H1 (cell line): ENCODE results near the gene SLC25A39. TPM values are rescaled to one million over a fixed set of nuclear protein-coding genes. Genes with fewer than 3 reads are reported as not detected.

Experiments
- CTCF ChIA-PET: fragments of 300-600 bp; sonication (Branson Sonifier 250); formaldehyde crosslinking; loops from one replicate; lab custom pipeline; 2021; ENCODE audit not compliant: partially characterized antibody; lab: Charles Lee
- POLR2A ChIA-PET: fragments of 300-600 bp; sonication (Branson Sonifier 250); formaldehyde crosslinking; loops from one replicate; lab custom pipeline; 2021; ENCODE audit warnings: inconsistent platforms; ENCODE audit not compliant: partially characterized antibody; lab: Charles Lee
- DNase-seq, 2 experiments: peaks; one replicate each; pipeline versions ENCODE4 v3.0.0 to v3.0.0-alpha.2; 2010 to 2022; ENCODE audit warnings: low spot score in 2 of 2, low read depth in 1 of 2, mixed read lengths in 1 of 2
- FAIRE-seq: peaks from 2 replicates; lab custom pipeline; 2011; peaks lifted over from hg19 to GRCh38; lab: Jason Lieb, UNC
- H2AFZ ChIP-seq: 2 replicates; pipeline ENCODE4 v1.8.1; 2012; ENCODE audit warnings: low read length, inconsistent platforms
- H2AK5ac ChIP-seq: 2 replicates; pipeline ENCODE4 v1.6.1; 2013; ENCODE audit warnings: low read depth, low read length
- H2BK120ac ChIP-seq: replicated peaks from 2 replicates; pipeline ENCODE3; 2013; ENCODE audit warnings: low read depth, low read length, inconsistent platforms
- H2BK12ac ChIP-seq: 2 replicates; pipeline ENCODE4 v1.6.1; 2013; ENCODE audit warnings: low read depth, low read length
- H2BK15ac ChIP-seq: 2 replicates; pipeline ENCODE4 v1.6.1; 2013; ENCODE audit warnings: low read length
- H2BK20ac ChIP-seq: 2 replicates; pipeline ENCODE4 v1.6.1; 2013; ENCODE audit warnings: low read length
- H2BK5ac ChIP-seq: 2 replicates; pipeline ENCODE4 v1.6.1; 2013; ENCODE audit warnings: low read depth, low read length
- H3K14ac ChIP-seq: 2 replicates; pipeline ENCODE4 v1.6.1; 2013; ENCODE audit warnings: inconsistent platforms; ENCODE audit not compliant: insufficient read length
- H3K18ac ChIP-seq: 2 replicates; pipeline ENCODE4 v1.6.1; 2013; ENCODE audit warnings: low read length; ENCODE audit errors: extremely low read depth
- H3K23ac ChIP-seq: 2 replicates; pipeline ENCODE4 v1.6.1; 2013; ENCODE audit warnings: inconsistent platforms; ENCODE audit not compliant: insufficient read length
- H3K23me2 ChIP-seq: 2 replicates; pipeline ENCODE4 v1.6.1; 2013; ENCODE audit warnings: low read depth, low read length
- H3K27ac ChIP-seq: 2 replicates; pipeline ENCODE4 v1.6.1; 2011; ENCODE audit warnings: low read depth, low read length, inconsistent platforms
- H3K27me3 ChIP-seq, 4 experiments: replicated peaks in 1 of 4; 1 replicate in 1 of 4; 2 replicates in 3 of 4; pipeline versions ENCODE4 v1.6.1 to v1.8.1; 2011 to 2013; ENCODE audit warnings: low read length in 3 of 4, mild to moderate bottlenecking in 3 of 4, inconsistent platforms in 2 of 4, mixed read lengths in 2 of 4, moderate library complexity in 1 of 4; ENCODE audit not compliant: control insufficient read depth in 3 of 4, insufficient read depth in 3 of 4; ENCODE audit errors: extremely low read depth in 1 of 4
- H3K36me3 ChIP-seq, 4 experiments: 2 replicates each; pipeline versions ENCODE4 v1.6.1 to v1.8.1; 2011 to 2013; ENCODE audit warnings: mild to moderate bottlenecking in 4 of 4, low read length in 3 of 4, moderate library complexity in 2 of 4, control low read depth in 1 of 4, inconsistent platforms in 1 of 4; ENCODE audit not compliant: insufficient read depth in 4 of 4, control insufficient read depth in 2 of 4
- H3K4ac ChIP-seq: replicated peaks from 2 replicates; pipeline ENCODE3; 2013; ENCODE audit warnings: low read length, low read depth, mixed read lengths, inconsistent platforms; ENCODE audit not compliant: insufficient read length
- H3K4me1 ChIP-seq, 4 experiments: replicated peaks in 1 of 4; 1 replicate in 1 of 4; 2 replicates in 3 of 4; pipeline versions ENCODE4 v1.6.1 to v1.8.1; 2011 to 2013; ENCODE audit warnings: low read length in 3 of 4, inconsistent platforms in 2 of 4, mixed read lengths in 1 of 4; ENCODE audit not compliant: insufficient read depth in 4 of 4, control insufficient read depth in 3 of 4
- H3K4me2 ChIP-seq, 2 experiments: 2 replicates each; pipeline versions ENCODE4 v1.6.1 to v1.8.1; 2011 to 2013; ENCODE audit warnings: low read depth in 2 of 2, low read length in 2 of 2, control low read depth in 1 of 2, inconsistent platforms in 1 of 2, mild to moderate bottlenecking in 1 of 2; ENCODE audit not compliant: insufficient read depth in 1 of 2
- H3K4me3 ChIP-seq, 4 experiments: fragments of 200-600, 300-600 bp in 1 of 4; sonication (generic), shearing (Covaris generic), sonication (Bioruptor Twin) in 1 of 4; 2 replicates each; pipeline versions ENCODE4 v1.5.1 to v1.8.1; 2011 to 2016; ENCODE audit warnings: low read length in 4 of 4, low read depth in 3 of 4, control low read depth in 2 of 4, inconsistent platforms in 2 of 4, mild to moderate bottlenecking in 2 of 4, mixed read lengths in 1 of 4, moderate library complexity in 1 of 4; ENCODE audit not compliant: insufficient read depth in 2 of 4; ENCODE audit errors: extremely low read depth in 1 of 4
- H3K56ac ChIP-seq: replicated peaks from 2 replicates; pipeline ENCODE3; 2013; ENCODE audit warnings: low read depth, mild to moderate bottlenecking, mixed read lengths, low read length, inconsistent platforms; ENCODE audit not compliant: insufficient read length
- H3K79me1 ChIP-seq: 2 replicates; pipeline ENCODE4 v1.6.1; 2013; ENCODE audit warnings: low read depth, low read length, control low read depth
- H3K79me2 ChIP-seq, 2 experiments: 2 replicates each; pipeline versions ENCODE4 v1.6.1 to v1.8.1; 2012 to 2013; ENCODE audit warnings: low read length in 2 of 2, mild to moderate bottlenecking in 2 of 2, inconsistent platforms in 1 of 2; ENCODE audit not compliant: insufficient read depth in 2 of 2, control insufficient read depth in 1 of 2
- H3K9ac ChIP-seq, 4 experiments: replicated peaks in 1 of 4; 1 replicate in 1 of 4; 2 replicates in 3 of 4; pipeline versions ENCODE4 v1.6.1 to v1.8.1; 2011 to 2013; ENCODE audit warnings: low read depth in 3 of 4, low read length in 3 of 4, control low read depth in 2 of 4, mild to moderate bottlenecking in 2 of 4, moderate library complexity in 2 of 4, inconsistent platforms in 1 of 4; ENCODE audit errors: extremely low read depth in 1 of 4
- H3K9me3 ChIP-seq, 2 experiments: 2 replicates each; pipeline versions ENCODE4 v1.6.1 to v1.8.1; 2012 to 2013; ENCODE audit warnings: mild to moderate bottlenecking in 2 of 2, moderate library complexity in 2 of 2, control low read depth in 1 of 2, inconsistent platforms in 1 of 2, low read depth in 1 of 2, low read length in 1 of 2, mixed read lengths in 1 of 2; ENCODE audit not compliant: insufficient read depth in 2 of 2
- H4K20me1 ChIP-seq, 2 experiments: replicated peaks in 1 of 2; 2 replicates each; pipeline versions ENCODE3 to v1.8.1; 2011 to 2013; ENCODE audit warnings: inconsistent platforms in 2 of 2, low read length in 2 of 2, mild to moderate bottlenecking in 1 of 2; ENCODE audit not compliant: insufficient read depth in 2 of 2, control insufficient read depth in 1 of 2
- H4K5ac ChIP-seq: 2 replicates; pipeline ENCODE4 v1.6.1; 2013; ENCODE audit warnings: low read length, low read depth, mixed read lengths, inconsistent platforms; ENCODE audit not compliant: insufficient read length
- H4K8ac ChIP-seq: 2 replicates; pipeline ENCODE4 v1.8.0; 2013; ENCODE audit warnings: mild to moderate bottlenecking, moderate library complexity, low read length, inconsistent platforms; ENCODE audit not compliant: insufficient read depth; ENCODE audit errors: extremely low read depth
- H4K91ac ChIP-seq: replicated peaks from 2 replicates; pipeline ENCODE3; 2013; ENCODE audit warnings: low read length, mixed read lengths, inconsistent platforms; ENCODE audit not compliant: insufficient read length
- ATF3 ChIP-seq: IDR thresholded peaks from 2 replicates; pipeline ENCODE4 v1.6.1; 2011; ENCODE audit warnings: low read depth, mild to moderate bottlenecking, low read length; ENCODE audit not compliant: insufficient read depth
- CBX8 ChIP-seq: fragments of 300-800, 300-1000 bp; sonication (generic); IDR thresholded peaks from 2 replicates; pipeline ENCODE4 v1.7.1; 2016; ENCODE audit warnings: low read depth, low read length, borderline replicate concordance
- CHD1 ChIP-seq: IDR thresholded peaks from 2 replicates; pipeline ENCODE4 v1.6.1; 2012; ENCODE audit warnings: low read depth, low read length, improper control_type of control experiment
- CTBP2 ChIP-seq: IDR thresholded peaks from 2 replicates; pipeline ENCODE4 v1.7.0; 2011; ENCODE audit warnings: borderline replicate concordance, mild to moderate bottlenecking, moderate library complexity, mixed read lengths, low read length; ENCODE audit not compliant: insufficient read depth, insufficient read length
- FOSL1 ChIP-seq: IDR thresholded peaks from 2 replicates; pipeline ENCODE4 v1.6.1; 2011; ENCODE audit warnings: mild to moderate bottlenecking, low read depth, low read length, moderate library complexity; ENCODE audit not compliant: insufficient read depth
- RBBP5 ChIP-seq: IDR thresholded peaks from 2 replicates; pipeline ENCODE4 v1.7.1; 2012; ENCODE audit warnings: low read depth, mild to moderate bottlenecking, inconsistent platforms, low read length, moderate library complexity, borderline replicate concordance
- RNF2 ChIP-seq: fragments of 200-900, 300-1000 bp; sonication (generic); IDR thresholded peaks from 2 replicates; pipeline ENCODE4 v1.7.1; 2016; ENCODE audit warnings: borderline replicate concordance, low read depth, mild to moderate bottlenecking, antibody characterized with exemption, low read length; ENCODE audit not compliant: poor library complexity, severe bottlenecking; ENCODE audit errors: missing control alignments
- SIRT6 ChIP-seq: IDR thresholded peaks from one replicate; pipeline ENCODE4 v1.7.1; 2012; ENCODE audit warnings: low read length, inconsistent platforms
- SP2 ChIP-seq: IDR thresholded peaks from 2 replicates; pipeline ENCODE4 v1.6.1; 2012; ENCODE audit warnings: mild to moderate bottlenecking, low read length, inconsistent platforms
- TAF1 ChIP-seq: IDR thresholded peaks from 2 replicates; pipeline ENCODE4 v1.6.1; 2011; ENCODE audit warnings: mild to moderate bottlenecking, low read depth, low read length
- TAF7 ChIP-seq: optimal IDR thresholded peaks from 2 replicates; pipeline ENCODE3; 2011; ENCODE audit warnings: low read depth, mild to moderate bottlenecking, inconsistent platforms, low read length, moderate library complexity, borderline replicate concordance
- TBP ChIP-seq: IDR thresholded peaks from 2 replicates; pipeline ENCODE4 v1.6.1; 2011; ENCODE audit warnings: low read depth, low read length, improper control_type of control experiment
- YY1 ChIP-seq: IDR thresholded peaks from 2 replicates; pipeline ENCODE4 v1.6.1; 2011; ENCODE audit warnings: low read depth, mild to moderate bottlenecking, low read length
- WGBS, 2 experiments: shearing (Covaris generic) in 1 of 2; methylation state at CpG; one replicate each; pipeline versions ENCODE4 v1.1.6 to v1.1.7; 2013 to 2015; ENCODE audit warnings: low lambda C conversion rate in 2 of 2, mixed read lengths in 2 of 2, inconsistent platforms in 1 of 2, low coverage in 1 of 2, missing lambda C conversion rate in 1 of 2; ENCODE audit not compliant: insufficient replicate concordance in 2 of 2, insufficient coverage in 1 of 2, insufficient read length in 1 of 2; ENCODE audit errors: extremely low coverage in 1 of 2, missing lambda C conversion rate in 1 of 2; 5-methylcytosine and 5-hydroxymethylcytosine counted together
- polyA plus RNA-seq, 7 experiments: library from polyadenylated mRNA; depleted of rRNA in 3 of 7; stranded (reverse) in 5 of 7; unstranded in 2 of 7; fragments of >200 nt in 5 of 7; fragments of 200-250 nt in 2 of 7; gene quantifications; 1 replicate in 5 of 7; 2 replicates in 1 of 7; 4 replicates in 1 of 7; pipeline versions ENCODE4 v1.2.1 to v1.2.3, GENCODE V29; 2011 to 2013; ENCODE audit warnings: missing spikeins in 2 of 7, mixed read lengths in 2 of 7
- total RNA-seq: library from RNA; stranded (reverse); fragmentation: NEBNext Ultra II Directional; extraction: Animal tissue kit (Norgen Biotek cat#: 25700); gene quantifications from 2 replicates; pipeline ENCODE4 v1.2.1, GENCODE V29; 2021

The SLC25A39 gene
- total and polyA plus RNA-seq, 2 of the 8 experiments (the other 6 are each of a cell fraction or from before 2014, with no cell fraction given) = 200 to 291 TPM

DNA sequence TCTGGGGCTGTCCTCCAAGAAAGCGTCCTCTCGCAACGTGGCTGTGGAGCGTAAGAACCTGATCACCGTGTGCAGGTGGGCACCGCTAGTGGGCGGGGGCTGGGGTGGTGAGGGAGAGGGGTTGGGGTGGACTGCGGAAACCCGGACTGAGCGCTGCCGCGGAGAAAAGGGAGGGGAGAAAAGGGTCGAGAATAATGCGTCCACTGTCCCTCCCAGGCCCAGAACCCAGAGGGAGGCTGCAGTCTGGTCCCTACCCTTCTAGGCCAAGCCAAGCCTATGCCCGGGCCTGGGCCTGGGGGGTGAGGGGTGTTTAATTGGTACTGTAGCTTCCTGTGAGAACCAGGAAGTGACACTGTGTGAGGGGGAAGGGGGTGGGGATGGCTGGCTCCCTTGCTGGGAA, 15.8 kb downstream of the SLC25A39 start:
- Histone ChIP-seq H2BK12ac (no peak overlapping the region), H3K27me3 (peaks cover 0 to 1% (median under 1%) of the 10 kb centered on the region in 4 experiments; a peak in 4 of 7 replicates), H4K5ac (no peak overlapping the region), H2BK120ac (no peak overlapping the region), H4K20me1 (peaks cover 0 to 6% of the 10 kb centered on the region in 2 experiments), H3K79me2 (no peaks in the 10 kb centered on the region), H3K18ac (no peak overlapping the region; the same call in 1 of the 2 replicates), H4K8ac (no peak overlapping the region), H3K23me2 (peaks cover 6% of the 10 kb centered on the region), H3K4ac (no peak overlapping the region), H3K4me1 (peaks cover 7 to 38% (median 26%) of the 10 kb centered on the region in 4 experiments), H2BK20ac (no peak overlapping the region), H3K4me2 (peak overlapping the region; percentile 90 to 93), H3K9me3 (no peaks in the 10 kb centered on the region), H2BK15ac (no peak overlapping the region), H2AK5ac (no peak overlapping the region), H2AFZ (no peak overlapping the region), H3K14ac (no peak overlapping the region), H2BK5ac (no peak overlapping the region), H3K23ac (no peak overlapping the region), H4K91ac (no peak overlapping the region), H3K9ac (no peak overlapping the region), H3K4me3 (peak overlapping the region; percentile 26 to 67 (median 30)), H3K36me3 (no peaks in the 10 kb centered on the region), H3K56ac (no peak overlapping the region), H3K27ac (no peak overlapping the region), H3K79me1 (no peaks in the 10 kb centered on the region)
- no peak for DNase-seq
- FAIRE-seq = no peak
- WGBS, 2 experiments = 10% methylated on average over 2 of the region's 15 CpGs; no CpG with 5 or more reads in 1 of the 2 experiments
- CTCF ChIA-PET = interaction anchor here (0.6 to 3.7 kb wide), 12 partner anchors 10 to 1646 kb away, joined by 3 to 24 read pairs (median 4); partner anchors contain the start of gene UBTF
- POLR2A ChIA-PET = interaction anchor here (0.5 to 4.0 kb wide), 9 partner anchors 12 to 746 kb away, joined by 3 to 61 read pairs (median 4); partner anchors contain the start of genes HDAC5, SLC25A39 and UBTF
- TF ChIP-seq TBP (no peak), YY1 (no peak), RNF2 (no peak), CTBP2 (no peak), FOSL1 (no peak), TAF1 (no peak), TAF7 (no peak), SIRT6 (no peak), CHD1 (no peak), RBBP5 (no peak), ATF3 (no peak), CBX8 (no peak), SP2 (no peak)
